Esophagus squamous epithelium (tissue), 4 donors: ENCODE results near the gene TRMT13.

Source experiments
- CTCF ChIP-seq, 6 experiments: fragments of 450-650 bp in 4 of 6; fragments of 200-600 bp in 2 of 6; sonication (generic) in 2 of 6; IDR thresholded peaks; one replicate each; pipeline ENCODE4 v1.5.1; 2016 to 2019; ENCODE audit warnings: antibody characterized with exemption in 6 of 6, mild to moderate bottlenecking in 4 of 6, moderate library complexity in 4 of 6
- POLR2A ChIP-seq, 4 donors: fragments of 450-650 bp; IDR thresholded peaks; one replicate each; pipeline ENCODE4 v1.6.1; 2017; ENCODE audit warnings: antibody characterized with exemption in 4 of 4, mild to moderate bottlenecking in 4 of 4, moderate library complexity in 3 of 4

- TF ChIP-seq CTCF (IDR thresholded peaks at IDR 0.05) (no peak), POLR2A (IDR thresholded peaks at IDR 0.05) (no peak)
Measured at GRCh38 chr1:100168051-100168450, 35.1 kb downstream of the TRMT13 start.
